Posterior cingulate gyrus (tissue), 11 donors: ENCODE results near the gene CDK2AP2.
"Not testable (repeated sequence)": the region's sequence is repeated elsewhere in the genome, so short reads cannot be mapped to it uniquely, and the experiment has no call there.

Source experiments
- DNase-seq, 10 donors: peaks; one replicate each; pipeline versions ENCODE4 v3.0.0 to v3.0.0-alpha.2; 2020 to 2021; ENCODE audit warnings: mixed read lengths in 3 of 10
- intact Hi-C: fragments of 100-400 bp; cut with DNase I; formaldehyde crosslinking; loops from one replicate; pipeline ENCODE4 v1.15.1; 2023

CDK2AP2 gene

DNA sequence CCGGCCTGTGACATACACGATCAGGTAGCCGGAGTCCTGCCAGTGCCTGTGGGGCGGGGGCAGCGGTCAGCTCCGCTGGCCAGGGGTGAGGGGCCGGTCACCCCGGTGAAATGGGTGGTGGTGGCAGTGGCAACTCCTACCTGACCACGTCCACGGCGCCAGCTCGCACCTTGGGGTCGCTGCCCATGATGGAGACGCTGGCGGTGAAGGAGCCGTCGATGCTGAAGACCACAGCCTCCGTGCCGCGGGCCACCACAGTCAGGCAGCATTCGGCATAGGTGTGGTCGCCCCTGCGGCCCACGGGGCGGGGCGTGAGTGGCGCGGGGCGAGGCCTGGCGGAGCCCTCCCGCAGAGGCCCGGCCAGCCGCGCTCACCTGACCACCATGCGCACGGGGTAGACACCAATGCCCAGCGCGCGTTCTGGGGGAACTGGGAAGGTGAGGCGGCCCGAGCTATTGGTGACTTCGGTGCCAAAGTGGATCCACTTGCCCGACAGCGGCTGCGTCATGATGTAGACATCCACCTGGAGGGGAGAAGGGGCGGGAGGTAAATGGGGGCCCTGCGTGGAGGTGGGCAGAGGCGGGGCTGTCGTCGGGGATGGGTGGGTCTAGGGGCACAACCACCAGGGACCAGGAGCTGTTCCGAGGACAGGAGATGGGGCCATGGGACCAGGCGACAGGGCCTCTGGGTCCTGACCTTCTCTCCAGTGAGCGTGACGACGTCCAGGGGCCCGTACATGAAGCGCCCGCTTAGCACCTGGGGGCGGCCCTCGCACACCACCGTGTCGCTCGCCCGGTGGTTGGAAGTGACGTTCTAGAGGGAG, 14.2 kb downstream of the CDK2AP2 start:
- peak in 2 of 10 donors; percentile 66 to 74 for DNase-seq
- intact Hi-C loops = no loop called here

DNA sequence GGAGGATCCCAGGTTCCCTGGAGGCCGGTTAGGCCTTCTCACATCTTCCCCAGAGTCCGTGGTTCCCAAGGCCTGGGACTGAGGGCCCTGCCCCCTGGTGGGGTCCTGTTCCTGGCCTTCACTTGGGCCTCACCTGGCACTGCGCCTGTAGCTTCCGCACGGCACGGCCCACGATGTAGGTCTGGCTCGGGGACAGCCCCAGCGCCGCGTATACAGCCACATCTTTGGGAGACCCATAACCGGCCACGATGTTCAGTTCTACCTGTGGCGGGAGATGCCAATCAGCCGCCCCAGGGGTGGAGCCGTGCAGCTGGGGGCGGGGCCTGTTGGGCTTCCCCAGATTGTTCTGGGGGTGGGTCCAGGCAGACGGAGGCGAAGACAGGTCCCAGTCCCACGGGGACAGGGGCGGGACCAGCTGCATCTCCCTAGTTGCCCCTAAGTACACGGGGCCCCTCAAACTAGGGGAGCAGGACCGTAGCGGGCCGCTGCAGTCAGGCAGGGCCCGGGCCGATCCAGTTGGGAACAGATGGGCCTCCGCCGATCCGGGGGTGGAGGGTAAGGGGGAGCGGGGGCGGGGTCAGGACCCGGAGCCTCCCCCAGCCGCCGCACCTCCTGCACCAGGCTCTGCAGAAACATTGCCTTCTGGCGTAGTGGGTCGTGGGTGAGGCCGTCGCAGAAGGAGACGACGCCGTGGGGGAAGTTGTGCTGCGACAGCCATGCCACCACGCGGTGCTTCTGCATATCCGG, 15.0 kb downstream of the CDK2AP2 start:
- DNase-seq = peak in 2 of 10 donors; percentile 70 to 75
- intact Hi-C loops = no loop called here

GRCh38 chr11:67492069-67492727, 15.8 kb downstream of the CDK2AP2 start:
- intact Hi-C loops = no loop called here
- peak in 2 of 10 donors; percentile 64 to 82 for DNase-seq

- DNase-seq = peak in 2 of 10 donors; percentile 74 to 76
- intact Hi-C loops = no loop called here
These were observed 16.5 kb downstream of the CDK2AP2 start for GRCh38 chr11:67491276-67492068.

- intact Hi-C loops = no loop called here
- peak in 2 of 10 donors; percentile 74 to 81 for DNase-seq
These were observed 17.3 kb downstream of the CDK2AP2 start for GRCh38 chr11:67490727-67491065.

- DNase-seq = no peak
- intact Hi-C loops = no loop called here
These were observed 17.9 kb downstream of the CDK2AP2 start for GRCh38 chr11:67489885-67490726.

GRCh38 chr11:67489203-67489884, 18.6 kb downstream of the CDK2AP2 start:
- intact Hi-C loops = no loop called here
- DNase-seq = no peak

DNA sequence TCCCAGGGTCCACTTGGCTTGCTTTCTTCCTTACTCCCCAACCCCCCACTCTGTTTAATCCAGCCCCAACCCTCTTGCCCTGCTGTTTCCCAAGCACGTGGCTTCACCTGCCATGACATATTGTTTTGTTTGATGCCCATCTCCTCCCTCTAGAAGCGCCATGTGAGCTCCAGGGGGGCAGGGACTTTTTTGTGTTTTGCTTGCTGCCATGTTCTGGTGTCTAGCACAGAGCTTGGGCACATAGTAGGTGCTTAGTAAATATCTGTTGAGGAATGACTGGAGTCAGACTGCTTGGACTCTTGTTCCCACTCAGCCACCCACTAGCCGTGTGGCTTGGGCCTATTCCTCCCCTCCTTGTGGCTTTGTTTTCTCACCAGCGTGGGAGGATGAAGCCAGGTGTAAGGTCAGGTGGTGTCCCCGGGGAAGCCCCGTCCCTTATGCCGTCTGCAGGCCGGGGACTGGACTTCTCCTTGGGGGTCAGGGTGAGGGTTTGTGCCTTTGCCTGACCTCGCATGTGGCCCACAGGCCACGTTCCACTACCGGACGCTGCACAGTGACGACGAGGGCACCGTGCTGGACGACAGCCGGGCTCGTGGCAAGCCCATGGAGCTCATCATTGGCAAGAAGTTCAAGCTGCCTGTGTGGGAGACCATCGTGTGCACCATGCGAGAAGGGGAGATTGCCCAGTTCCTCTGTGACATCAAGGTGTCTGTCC, 21.3 kb downstream of the CDK2AP2 start:
- intact Hi-C loops = no loop called here
- DNase-seq = no peak

DNA sequence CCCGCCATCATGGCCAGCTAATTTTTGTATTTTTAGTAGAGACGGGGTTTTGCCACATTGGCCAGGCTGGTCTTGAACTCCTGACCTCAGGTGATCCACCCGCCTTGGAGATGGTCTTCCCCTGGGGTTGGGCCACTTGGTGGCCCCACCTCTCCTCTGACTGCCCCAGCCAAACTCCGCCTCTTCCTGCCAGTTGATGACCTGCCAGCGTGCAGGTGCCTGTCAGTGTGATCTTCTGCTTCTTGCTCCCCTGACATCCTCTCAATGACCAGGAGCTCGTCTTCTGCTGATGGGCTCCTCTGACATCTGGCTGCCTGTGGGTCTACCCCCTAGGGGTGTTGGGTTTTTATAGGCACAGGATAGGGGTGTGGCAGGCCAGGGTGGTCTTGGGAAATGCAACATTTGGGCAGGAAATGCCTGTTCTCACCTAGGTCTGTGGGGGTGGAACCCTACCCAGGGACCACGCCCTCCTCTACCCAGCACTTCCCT, 22.0 kb downstream of the CDK2AP2 start:
- peak in 2 of 10 donors; percentile 47 to 55 for DNase-seq
- intact Hi-C loops = loop anchor here (2.0 kb wide), 1 partner anchor 13 kb away; no protein-coding TSS in a partner anchor

DNA sequence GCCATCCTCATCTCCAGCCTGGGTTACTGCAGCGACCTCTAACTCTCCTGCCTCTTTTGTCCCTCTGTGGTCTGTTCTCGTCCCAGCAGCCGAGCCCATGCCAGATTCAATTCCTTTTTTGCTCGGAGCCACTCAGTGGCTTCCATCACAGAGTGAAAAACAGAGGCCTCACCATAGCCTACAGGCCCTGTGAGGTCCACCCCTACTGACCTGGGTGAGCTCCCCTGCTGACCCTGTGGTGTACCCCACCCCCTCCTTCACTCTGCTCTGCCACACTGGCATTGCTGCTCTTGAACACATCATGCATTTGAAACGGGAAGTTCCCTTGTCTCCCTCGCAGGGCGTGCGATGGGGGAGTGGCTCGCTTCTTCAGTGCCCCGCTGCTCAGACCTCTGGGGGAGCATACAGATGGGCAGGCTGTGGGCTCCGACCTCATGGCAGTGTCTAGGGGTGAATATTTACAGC, 23.1 kb downstream of the CDK2AP2 start:
- intact Hi-C loops = loop anchor here (2.0 kb wide), 1 partner anchor 14 kb away; no protein-coding TSS in a partner anchor
- no peak for DNase-seq

DNA sequence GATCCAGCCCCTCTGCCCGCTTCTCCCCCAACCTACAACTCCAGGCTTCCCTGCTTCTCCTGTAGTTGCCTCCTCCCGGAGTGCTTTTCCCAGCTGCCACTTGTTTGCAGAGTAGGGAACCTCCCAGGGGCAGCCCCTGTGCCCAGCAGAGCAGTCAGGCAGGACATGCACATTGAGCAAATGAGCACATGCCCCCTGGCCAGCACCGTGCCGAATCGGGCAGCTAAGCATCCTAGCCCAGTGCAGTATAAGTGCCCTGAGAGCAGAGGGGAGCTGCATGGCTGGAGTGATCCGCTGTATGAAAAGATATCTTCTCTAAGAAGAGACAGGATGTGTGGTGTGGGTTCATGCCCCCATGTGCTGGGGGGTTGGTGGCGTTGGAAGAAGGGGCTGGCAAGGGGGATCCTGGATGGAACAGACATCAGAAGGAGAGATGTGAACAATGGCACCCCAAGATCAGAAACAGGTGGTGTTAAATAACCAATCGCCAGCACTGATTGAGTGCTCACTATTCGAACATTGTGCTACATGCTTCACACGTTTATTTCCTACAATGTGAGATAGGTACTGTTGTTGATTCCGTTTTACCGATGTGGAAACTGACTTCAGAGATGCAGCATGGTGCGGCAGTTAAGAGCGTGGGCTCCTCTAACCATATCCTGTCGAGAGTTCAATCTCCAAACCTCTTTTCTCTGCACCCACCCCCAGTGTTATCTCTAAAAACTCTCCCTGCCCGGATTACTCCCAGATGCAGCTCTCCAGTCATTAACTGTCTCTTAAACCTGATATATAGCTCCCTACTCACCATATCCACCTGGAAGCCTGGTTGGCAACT, 23.9 kb downstream of the CDK2AP2 start:
- intact Hi-C loops = loop anchor here (2.0 kb wide), 2 partner anchors 15 kb away; partner anchors contain the start of gene TMEM134
- no peak for DNase-seq

DNA sequence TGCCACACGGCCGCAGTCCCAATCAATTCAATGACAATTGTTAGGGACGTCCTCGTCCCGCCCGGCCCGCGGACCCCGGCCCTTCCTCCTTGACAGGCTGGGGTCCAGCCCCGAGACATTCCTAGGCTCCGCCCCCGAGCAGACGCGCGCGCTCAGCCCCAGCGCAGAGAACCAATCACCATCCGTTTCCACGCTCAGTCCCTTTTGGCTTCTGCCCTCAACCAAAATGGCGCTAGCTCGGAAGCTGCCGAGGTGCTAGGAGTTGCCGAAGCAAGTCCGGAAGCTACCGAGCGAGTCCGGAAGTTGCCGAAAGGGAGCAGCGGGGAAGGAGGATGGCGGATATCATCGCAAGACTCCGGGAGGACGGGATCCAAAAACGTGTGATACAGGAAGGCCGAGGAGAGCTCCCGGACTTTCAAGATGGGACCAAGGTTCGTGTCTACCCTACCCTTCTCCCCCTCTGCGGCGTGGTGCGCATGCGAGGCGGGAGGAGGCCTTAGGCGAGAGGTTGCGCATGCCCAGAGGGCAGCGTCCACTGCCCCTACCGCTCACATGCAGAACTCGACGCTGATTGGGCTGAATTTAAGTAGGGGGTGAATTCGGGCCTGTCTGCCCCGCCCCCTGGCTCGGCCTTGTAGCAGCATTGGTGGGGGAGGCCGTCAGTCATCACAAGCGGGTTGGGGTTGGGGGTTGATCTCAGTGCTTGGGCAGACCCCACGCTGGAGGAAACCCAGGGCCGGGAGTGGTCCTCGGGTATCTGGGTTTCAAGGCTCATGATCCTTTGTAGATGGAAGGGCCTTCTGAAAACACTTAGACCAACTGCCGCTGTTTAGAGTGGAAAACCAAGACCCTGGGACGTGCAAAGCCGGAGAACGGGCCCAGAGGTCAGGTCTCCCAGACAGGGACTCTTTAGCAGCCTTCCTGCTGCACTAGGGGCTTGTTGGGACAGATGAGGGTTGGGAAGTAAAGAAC, 24.8 kb downstream of the CDK2AP2 start, which contains the start of gene AIP:
TSS of gene AIP (plus strand) at position 200 of the 972 bp plus-strand sequence. CDS start at position 333, 133 bp downstream.
- intact Hi-C loops = loop anchor here (2.0 kb wide), 1 partner anchor 14 kb away; the partner anchor contains the start of gene TMEM134
- peak; percentile 92 to 99 (median 96) for DNase-seq

DNA sequence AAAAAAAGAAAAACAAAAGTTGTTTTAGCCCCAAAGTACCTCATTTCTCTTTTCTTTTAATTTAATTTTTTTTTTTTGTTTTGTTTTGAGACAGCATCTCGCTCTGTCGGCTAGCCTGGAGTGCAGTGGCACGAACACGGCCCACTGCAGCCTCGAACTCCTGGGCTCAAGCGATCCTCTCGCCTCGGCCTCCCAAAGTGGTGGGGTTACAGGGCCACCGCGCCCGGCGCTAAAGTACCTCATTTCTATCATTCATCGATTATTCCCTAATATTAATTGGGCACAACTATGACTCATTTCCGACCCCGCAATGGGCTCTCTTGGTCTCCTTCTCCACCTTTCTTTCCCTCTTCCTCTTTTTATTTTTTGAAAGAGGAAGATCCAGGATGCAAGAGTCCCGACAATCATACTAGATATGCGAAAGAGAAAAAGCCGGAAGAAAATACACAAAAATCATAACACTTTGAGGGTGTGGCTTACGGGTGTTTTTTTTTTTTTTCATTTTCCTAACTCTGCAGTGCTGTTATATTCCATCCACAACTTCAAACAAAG, 25.6 kb downstream of the CDK2AP2 start:
- DNase-seq = no peak
- intact Hi-C loops = loop anchor here (2.0 kb wide), 1 partner anchor 14 kb away; the partner anchor contains the start of gene TMEM134

DNA sequence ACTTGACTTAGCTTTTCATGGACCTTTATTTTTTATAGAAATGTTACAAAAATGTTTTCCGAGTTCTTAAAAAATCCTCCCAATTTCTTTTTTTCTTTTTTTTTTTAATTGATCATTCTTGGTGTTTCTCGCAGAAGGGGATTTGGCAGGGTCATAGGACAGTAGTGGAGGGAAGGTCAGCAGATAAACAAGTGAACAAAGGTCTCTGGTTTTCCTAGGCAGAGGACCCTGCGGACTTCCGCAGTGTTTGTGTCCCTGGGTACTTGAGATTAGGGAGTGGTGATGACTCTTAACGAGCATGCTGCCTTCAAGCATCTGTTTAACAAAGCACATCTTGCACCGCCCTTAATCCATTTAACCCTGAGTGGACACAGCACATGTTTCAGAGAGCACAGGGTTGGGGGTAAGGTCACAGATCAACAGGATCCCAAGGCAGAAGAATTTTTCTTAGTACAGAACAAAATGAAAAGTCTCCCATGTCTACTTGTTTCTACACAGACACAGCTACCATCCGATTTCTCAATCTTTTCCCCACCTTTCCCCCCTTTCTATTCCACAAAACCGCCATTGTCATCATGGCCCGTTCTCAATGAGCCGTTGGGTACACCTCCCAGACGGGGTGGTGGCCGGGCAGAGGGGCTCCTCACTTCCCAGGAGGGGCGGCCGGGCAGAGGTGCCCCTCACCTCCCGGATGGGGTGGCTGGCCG, 30.5 kb downstream of the CDK2AP2 start:
- not testable (repeated sequence) for DNase-seq

More for the DNA sequence above, 30.5 kb downstream of the CDK2AP2 start:
- intact Hi-C loops = not testable (repeated sequence)
